Lung (tissue), 12 donors: ENCODE data around the gene ADGRV1. TPM values are rescaled to one million over a fixed set of nuclear protein-coding genes. Genes with fewer than 3 reads are reported as not detected.
"Not testable (repeated sequence)": the region's sequence is repeated elsewhere in the genome, so short reads cannot be mapped to it uniquely, and the experiment has no call there.

ENCODE experiments used
- ATAC-seq: fragments of 200-7000 bp; cut with Tn5 transposase; one replicate; pipeline ENCODE4 v1.9.1; 2020; ENCODE audit warnings: moderate number of reproducible peaks; ENCODE audit not compliant: insufficient read depth, low FRiP score
- DNase-seq, 3 donors: peaks; one replicate each; pipeline ENCODE4 v3.0.0-alpha.2; 2013 to 2017
- H3K27ac ChIP-seq, 2 donors: one replicate each; pipeline ENCODE4 v1.5.1; 2013; ENCODE audit warnings: mild to moderate bottlenecking in 2 of 2, moderate library complexity in 2 of 2, control low read depth in 1 of 2, inconsistent platforms in 1 of 2, low read depth in 1 of 2, low read length in 1 of 2
- H3K27me3 ChIP-seq, 3 donors: one replicate each; pipeline ENCODE4 v1.5.1; 2013; ENCODE audit warnings: low read length in 2 of 3; ENCODE audit not compliant: control insufficient read depth in 3 of 3, insufficient read depth in 3 of 3
- H3K36me3 ChIP-seq, 4 donors: one replicate each; pipeline ENCODE4 v1.5.1; 2013; ENCODE audit warnings: low read length in 4 of 4, mild to moderate bottlenecking in 1 of 4, moderate library complexity in 1 of 4; ENCODE audit not compliant: control insufficient read depth in 4 of 4, insufficient read depth in 4 of 4
- H3K4me1 ChIP-seq, 5 donors: one replicate each; pipeline ENCODE4 v1.5.1; 2013; ENCODE audit warnings: low read length in 5 of 5, mild to moderate bottlenecking in 2 of 5, moderate library complexity in 1 of 5; ENCODE audit not compliant: control insufficient read depth in 5 of 5, insufficient read depth in 5 of 5
- H3K4me3 ChIP-seq: one replicate; pipeline ENCODE4 v1.5.1; 2013; ENCODE audit warnings: mild to moderate bottlenecking, control low read depth, moderate library complexity
- H3K9ac ChIP-seq, 2 donors: one replicate each; pipeline ENCODE4 v1.5.1; 2013; ENCODE audit warnings: low read length in 2 of 2, control low read depth in 1 of 2; ENCODE audit not compliant: insufficient read depth in 1 of 2
- H3K9me3 ChIP-seq, 4 donors: one replicate each; pipeline ENCODE4 v1.5.1; 2013; ENCODE audit warnings: low read length in 3 of 4, mild to moderate bottlenecking in 1 of 4, moderate library complexity in 1 of 4; ENCODE audit not compliant: control insufficient read depth in 4 of 4, insufficient read depth in 3 of 4
- WGBS, 2 donors: extraction: QIAGEN DNeasy Blood & Tissue Kit; methylation state at CpG; one replicate each; pipeline ENCODE4 v1.1.7; 2013; 5-methylcytosine and 5-hydroxymethylcytosine counted together
- polyA plus RNA-seq, 2 donors: library from polyadenylated mRNA; stranded (reverse); fragments of 200-250 nt; gene quantifications; one replicate each; pipeline ENCODE4 v1.2.1, GENCODE V29; 2013
- total RNA-seq, 2 donors: library from RNA; depleted of rRNA in 1 of 2; stranded (reverse); fragments of >200 nt in 1 of 2; gene quantifications; one replicate each; pipeline ENCODE4 v1.2.1, GENCODE V29; 2014 to 2021
- TF ChIP-seq, protein P1 (sequence below): IDR thresholded peaks from 2 replicates; pipeline ENCODE4 v1.5.1; 2012; ENCODE audit warnings: mild to moderate bottlenecking; ENCODE audit errors: control extremely low read depth, extremely low read depth
- donor health status: control.
- donor health status: control.
- donor health status: Bipolar disorder and iron deficiency.
- donor health status: healthy.
- donor health status: DM: yes; HTN: yes; CAD: no.

ADGRV1 gene
- total and polyA plus RNA-seq, 4 donors: 3.6 to 66.2 (median 28.2) TPM

DNA sequence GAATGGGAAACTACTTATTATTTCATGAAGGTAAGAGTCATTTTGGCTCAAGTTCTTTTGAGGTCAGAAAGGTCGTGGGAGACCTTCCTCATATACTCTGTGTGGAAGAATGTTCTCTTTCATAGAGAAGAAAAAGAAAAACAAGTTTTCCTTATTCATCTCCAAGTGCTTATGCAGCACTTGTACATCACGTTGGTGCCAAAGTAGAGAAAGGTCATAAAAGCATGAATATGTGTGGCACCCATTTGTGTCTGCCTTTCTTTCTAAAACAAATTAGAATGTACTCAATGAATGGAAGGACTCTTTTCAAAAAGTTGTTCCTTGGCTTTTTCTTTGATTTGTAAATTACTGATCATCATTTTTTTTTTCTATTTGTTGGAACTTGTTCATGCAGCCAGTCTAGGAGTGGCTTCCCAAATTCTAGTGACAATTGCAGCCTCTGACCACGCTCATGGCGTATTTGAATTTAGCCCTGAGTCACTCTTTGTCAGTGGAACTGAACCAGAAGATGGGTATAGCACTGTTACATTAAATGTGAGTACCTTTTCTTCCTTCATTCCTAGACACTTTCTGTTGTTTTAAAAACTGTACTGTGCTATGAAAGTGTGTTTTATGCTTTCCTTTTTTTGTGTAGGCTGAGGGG lies 122.4 kb downstream of the ADGRV1 start:
- peak in 1 of 3 donors; percentile 6 for DNase-seq
- no peak overlapping the region for H3K4me3 ChIP-seq
- no peak overlapping the region for H3K27ac ChIP-seq
- no peaks in the 10 kb centered on the region for H3K27me3 ChIP-seq
- H3K4me1 ChIP-seq: no peaks in the 10 kb centered on the region
- H3K36me3 ChIP-seq: no peaks in the 10 kb centered on the region
- WGBS, 2 donors: 66 to 78% methylated on average over 4 of the region's 4 CpGs
- peaks cover 0 to 2% (median 0%) of the 10 kb centered on the region in 4 donors for H3K9me3 ChIP-seq
- TF ChIP-seq, protein P1, sequence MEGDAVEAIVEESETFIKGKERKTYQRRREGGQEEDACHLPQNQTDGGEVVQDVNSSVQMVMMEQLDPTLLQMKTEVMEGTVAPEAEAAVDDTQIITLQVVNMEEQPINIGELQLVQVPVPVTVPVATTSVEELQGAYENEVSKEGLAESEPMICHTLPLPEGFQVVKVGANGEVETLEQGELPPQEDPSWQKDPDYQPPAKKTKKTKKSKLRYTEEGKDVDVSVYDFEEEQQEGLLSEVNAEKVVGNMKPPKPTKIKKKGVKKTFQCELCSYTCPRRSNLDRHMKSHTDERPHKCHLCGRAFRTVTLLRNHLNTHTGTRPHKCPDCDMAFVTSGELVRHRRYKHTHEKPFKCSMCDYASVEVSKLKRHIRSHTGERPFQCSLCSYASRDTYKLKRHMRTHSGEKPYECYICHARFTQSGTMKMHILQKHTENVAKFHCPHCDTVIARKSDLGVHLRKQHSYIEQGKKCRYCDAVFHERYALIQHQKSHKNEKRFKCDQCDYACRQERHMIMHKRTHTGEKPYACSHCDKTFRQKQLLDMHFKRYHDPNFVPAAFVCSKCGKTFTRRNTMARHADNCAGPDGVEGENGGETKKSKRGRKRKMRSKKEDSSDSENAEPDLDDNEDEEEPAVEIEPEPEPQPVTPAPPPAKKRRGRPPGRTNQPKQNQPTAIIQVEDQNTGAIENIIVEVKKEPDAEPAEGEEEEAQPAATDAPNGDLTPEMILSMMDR: no peak
- no peak overlapping the region for H3K9ac ChIP-seq
- ATAC-seq: no peak

DNA sequence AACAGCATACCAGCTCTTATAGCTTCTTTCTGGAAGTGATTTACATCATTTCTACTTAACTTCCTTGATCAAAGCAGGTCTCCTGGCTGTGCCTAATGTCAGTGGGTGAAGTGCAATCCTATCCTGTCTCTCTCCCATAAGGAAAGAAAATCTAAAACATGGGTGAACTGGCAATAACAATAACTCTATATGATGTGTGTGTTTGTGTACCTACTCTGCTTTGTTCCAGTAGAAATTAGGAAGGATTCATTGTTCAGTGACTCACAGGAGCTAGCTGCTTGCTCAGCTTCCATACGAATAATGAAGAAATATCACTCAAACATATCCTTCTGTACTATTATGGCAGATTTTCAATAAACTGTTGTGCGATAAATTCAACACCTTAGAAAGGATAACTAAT lies 123.7 kb downstream of the ADGRV1 start:
- DNase-seq: no peak
- H3K27ac ChIP-seq: no peak overlapping the region
- no peaks in the 10 kb centered on the region for H3K36me3 ChIP-seq
- H3K4me1 ChIP-seq: no peaks in the 10 kb centered on the region
- no peak overlapping the region for H3K9ac ChIP-seq
- WGBS, 2 donors: 89 to 95% methylated on average over 2 of the region's 2 CpGs
- no peaks in the 10 kb centered on the region for H3K27me3 ChIP-seq
- no peak overlapping the region for H3K4me3 ChIP-seq
- ATAC-seq: no peak
- H3K9me3 ChIP-seq: peaks cover 0 to 2% (median 0%) of the 10 kb centered on the region in 4 donors
- TF ChIP-seq, protein P1: no peak

DNA sequence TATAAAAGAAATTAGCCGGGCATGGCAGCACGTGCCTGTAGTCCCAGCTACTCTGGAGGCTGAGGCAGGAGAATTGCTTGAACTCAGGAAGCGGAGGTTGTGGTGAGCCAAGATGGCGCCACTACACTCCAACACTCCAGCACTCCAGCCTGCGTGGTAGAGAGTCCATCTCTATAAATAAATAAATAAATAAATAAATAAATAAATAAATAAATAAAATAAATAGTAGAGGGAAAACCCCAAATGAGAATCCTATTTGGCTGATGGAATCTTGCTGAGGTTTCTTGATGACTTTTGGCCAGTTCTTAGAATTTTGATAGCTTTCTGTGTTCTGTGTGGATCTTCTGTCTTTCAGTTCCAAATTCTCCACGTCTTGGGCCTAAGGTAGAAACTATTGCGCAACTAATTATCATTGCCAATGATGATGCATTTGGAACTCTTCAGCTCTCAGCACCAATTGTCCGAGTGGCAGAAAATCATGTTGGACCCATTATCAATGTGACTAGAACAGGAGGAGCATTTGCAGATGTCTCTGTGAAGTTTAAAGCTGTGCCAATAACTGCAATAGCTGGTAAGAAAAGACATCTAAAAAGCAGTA lies 126.9 kb downstream of the ADGRV1 start:
- Histone ChIP-seq H3K9me3 (no peaks in the 10 kb centered on the region), H3K4me1 (no peaks in the 10 kb centered on the region), H3K27ac (no peak overlapping the region), H3K27me3 (no peaks in the 10 kb centered on the region), H3K36me3 (no peaks in the 10 kb centered on the region), H3K4me3 (no peak overlapping the region), H3K9ac (no peak overlapping the region)
- ATAC-seq (no peak), DNase-seq (no peak)
- TF ChIP-seq, protein P1: no peak
- 92 to 95% methylated on average over 8 of the region's 8 CpGs for WGBS, 2 donors

DNA sequence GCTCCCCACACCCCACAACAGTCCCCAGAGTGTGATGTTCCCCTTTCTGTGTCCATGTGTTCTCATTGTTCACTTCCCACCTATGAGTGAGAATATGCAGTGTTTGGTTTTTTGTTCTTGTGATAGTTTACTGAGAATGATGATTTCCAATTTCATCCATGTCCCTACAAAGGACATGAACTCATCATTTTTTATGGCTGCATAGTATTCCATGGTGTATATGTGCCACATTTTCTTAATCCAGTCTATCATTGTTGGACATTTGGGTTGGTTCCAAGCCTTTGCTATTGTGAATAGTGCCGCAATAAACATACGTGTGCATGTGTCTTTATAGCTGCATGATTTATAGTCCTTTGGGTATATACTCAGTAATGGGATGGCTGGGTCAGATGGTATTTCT lies 127.8 kb downstream of the ADGRV1 start:
- H3K4me1 ChIP-seq, H3K36me3 ChIP-seq, H3K27me3 ChIP-seq, H3K9ac ChIP-seq, H3K9me3 ChIP-seq, H3K27ac ChIP-seq, H3K4me3 ChIP-seq, DNase-seq, ATAC-seq: not testable (repeated sequence)
- WGBS, 2 donors: 93 to 95% methylated on average over 2 of the region's 2 CpGs

DNA sequence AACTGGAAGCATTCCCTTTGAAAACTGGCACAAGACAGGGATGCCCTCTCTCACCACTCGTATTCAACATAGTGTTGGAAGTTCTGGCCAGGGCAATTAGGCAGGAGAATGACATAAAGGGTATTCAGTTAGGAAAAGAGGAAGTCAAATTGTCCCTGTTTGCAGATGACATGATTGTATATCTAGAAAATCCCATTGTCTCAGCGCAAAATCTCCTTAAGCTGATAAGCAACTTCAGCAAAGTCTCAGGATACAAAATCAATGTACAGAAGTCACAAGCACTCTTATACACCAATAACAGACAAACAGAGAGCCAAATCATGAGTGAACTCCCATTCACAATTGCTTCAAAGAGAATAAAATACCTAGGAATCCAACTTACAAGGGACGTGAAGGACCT lies 128.9 kb downstream of the ADGRV1 start:
- H3K9ac ChIP-seq, ATAC-seq, H3K4me1 ChIP-seq, H3K9me3 ChIP-seq, H3K36me3 ChIP-seq, DNase-seq, H3K27me3 ChIP-seq, H3K27ac ChIP-seq, H3K4me3 ChIP-seq: not testable (repeated sequence)
- 82 to 88% methylated on average over 2 of the region's 3 CpGs for WGBS, 2 donors
